Neural progenitor cell (in vitro differentiated cells): ENCODE data around the gene WIPF1.

ENCODE experiments used
- EZH2 ChIP-seq: fragments of 200-600 bp; sonication (generic); IDR thresholded peaks from 2 replicates; pipeline ENCODE4 v1.6.1; 2017; ENCODE audit warnings: antibody characterized with exemption, mild to moderate bottlenecking, moderate library complexity
- TF ChIP-seq, protein P1 (sequence below): fragments of 200-600 bp; sonication (generic); IDR thresholded peaks from 2 replicates; pipeline ENCODE4 v1.5.1; 2017; ENCODE audit warnings: antibody characterized with exemption, mild to moderate bottlenecking

DNA sequence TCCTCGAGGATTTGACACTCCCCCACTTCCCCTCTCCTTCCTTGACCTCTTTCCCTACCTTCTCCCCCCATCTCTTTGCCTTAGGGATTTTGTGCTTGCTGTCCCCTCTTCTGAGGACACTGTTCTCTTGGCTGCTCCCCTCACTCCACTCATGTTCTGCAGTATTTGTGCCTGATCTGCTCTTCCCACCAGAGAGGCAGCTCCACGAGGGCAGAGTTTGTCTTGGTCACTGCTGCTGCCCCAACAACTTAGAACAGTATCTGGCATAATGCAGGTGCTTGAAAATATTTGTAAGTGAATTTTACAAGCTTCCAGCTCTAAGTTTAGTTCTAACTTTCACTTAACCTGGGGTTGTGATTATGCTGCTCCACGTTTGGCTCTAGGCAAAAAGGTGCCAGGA is 10.0 kb upstream of the WIPF1 start:
- TF ChIP-seq, protein P1, sequence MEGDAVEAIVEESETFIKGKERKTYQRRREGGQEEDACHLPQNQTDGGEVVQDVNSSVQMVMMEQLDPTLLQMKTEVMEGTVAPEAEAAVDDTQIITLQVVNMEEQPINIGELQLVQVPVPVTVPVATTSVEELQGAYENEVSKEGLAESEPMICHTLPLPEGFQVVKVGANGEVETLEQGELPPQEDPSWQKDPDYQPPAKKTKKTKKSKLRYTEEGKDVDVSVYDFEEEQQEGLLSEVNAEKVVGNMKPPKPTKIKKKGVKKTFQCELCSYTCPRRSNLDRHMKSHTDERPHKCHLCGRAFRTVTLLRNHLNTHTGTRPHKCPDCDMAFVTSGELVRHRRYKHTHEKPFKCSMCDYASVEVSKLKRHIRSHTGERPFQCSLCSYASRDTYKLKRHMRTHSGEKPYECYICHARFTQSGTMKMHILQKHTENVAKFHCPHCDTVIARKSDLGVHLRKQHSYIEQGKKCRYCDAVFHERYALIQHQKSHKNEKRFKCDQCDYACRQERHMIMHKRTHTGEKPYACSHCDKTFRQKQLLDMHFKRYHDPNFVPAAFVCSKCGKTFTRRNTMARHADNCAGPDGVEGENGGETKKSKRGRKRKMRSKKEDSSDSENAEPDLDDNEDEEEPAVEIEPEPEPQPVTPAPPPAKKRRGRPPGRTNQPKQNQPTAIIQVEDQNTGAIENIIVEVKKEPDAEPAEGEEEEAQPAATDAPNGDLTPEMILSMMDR: no peak
- TF ChIP-seq EZH2: no peak
